ENCODE data around the gene SEZ6L2. TPM values are rescaled to one million over a fixed set of nuclear protein-coding genes. Genes with fewer than 3 reads are reported as not detected.

SEZ6L2 gene
- total and polyA plus RNA-seq, 2 of the 13 experiments (the other 11 are each of a cell fraction or from before 2014, with no cell fraction given), result 14.9 to 16.9 TPM

GRCh38 chr16:29899516-29900101 is at the start of gene SEZ6L2 (continued):
- TF ChIP-seq E2F1 (CRISPR knock-in tag; IDR thresholded peaks at IDR 0.05) (no peak; the same call in 1 of the 2 replicates), NCOA5 (CRISPR knock-in tag; IDR thresholded peaks at IDR 0.05) (no peak), ZNF580 (CRISPR knock-in tag; IDR thresholded peaks at IDR 0.05; ENCODE audit: borderline replicate concordance, low read depth) (peak; percentile 79), AGO1 (IDR thresholded peaks at IDR 0.05; ENCODE audit: low read depth, low read length, poor library complexity, severe bottlenecking) (no peak), GABPA (IDR thresholded peaks at IDR 0.05; ENCODE audit: low read depth, low read length) (peak; percentile 44), GABPA (CRISPR knock-in tag; IDR thresholded peaks at IDR 0.05; ENCODE audit: low read depth) (peak; percentile 80), SNAPC2 (CRISPR knock-in tag; IDR thresholded peaks at IDR 0.05) (peak; percentile 88; the same call in 1 of the 2 replicates), ZNF558 (CRISPR knock-in tag; IDR thresholded peaks at IDR 0.05; ENCODE audit: borderline replicate concordance) (no peak), RARA (CRISPR knock-in tag; IDR thresholded peaks at IDR 0.05) (peak; percentile 69), ZNF768 (CRISPR knock-in tag; IDR thresholded peaks at IDR 0.05) (no peak; the same call in 1 of the 2 replicates), ZNF12 (CRISPR knock-in tag; IDR thresholded peaks at IDR 0.05) (no peak; the same call in 1 of the 2 replicates), MBD4 (IDR thresholded peaks at IDR 0.05; ENCODE audit: borderline replicate concordance, low read length) (no peak), BHLHE40 (IDR thresholded peaks at IDR 0.05; ENCODE audit: low read length) (no peak), RFXANK (CRISPR knock-in tag; IDR thresholded peaks at IDR 0.05) (peak; percentile 95), SRY (CRISPR knock-in tag; IDR thresholded peaks at IDR 0.05) (no peak), CHD2 (IDR thresholded peaks at IDR 0.05; ENCODE audit: low read depth, low read length) (no peak), ZNF354B (CRISPR knock-in tag; IDR thresholded peaks at IDR 0.05) (no peak), ZNF564 (CRISPR knock-in tag; IDR thresholded peaks at IDR 0.05) (no peak), ZNF574 (CRISPR knock-in tag; IDR thresholded peaks at IDR 0.05) (peak; percentile 83), ZNF549 (CRISPR knock-in tag; IDR thresholded peaks at IDR 0.05) (peak; percentile 86; the same call in 1 of the 2 replicates), NCOR1 (IDR thresholded peaks at IDR 0.05; ENCODE audit: borderline replicate concordance, low read length) (no peak; the same call in 1 of the 2 replicates), ZNF383 (CRISPR knock-in tag; IDR thresholded peaks at IDR 0.05; ENCODE audit: borderline replicate concordance) (no peak)
- TF ChIP-seq, protein P1, sequence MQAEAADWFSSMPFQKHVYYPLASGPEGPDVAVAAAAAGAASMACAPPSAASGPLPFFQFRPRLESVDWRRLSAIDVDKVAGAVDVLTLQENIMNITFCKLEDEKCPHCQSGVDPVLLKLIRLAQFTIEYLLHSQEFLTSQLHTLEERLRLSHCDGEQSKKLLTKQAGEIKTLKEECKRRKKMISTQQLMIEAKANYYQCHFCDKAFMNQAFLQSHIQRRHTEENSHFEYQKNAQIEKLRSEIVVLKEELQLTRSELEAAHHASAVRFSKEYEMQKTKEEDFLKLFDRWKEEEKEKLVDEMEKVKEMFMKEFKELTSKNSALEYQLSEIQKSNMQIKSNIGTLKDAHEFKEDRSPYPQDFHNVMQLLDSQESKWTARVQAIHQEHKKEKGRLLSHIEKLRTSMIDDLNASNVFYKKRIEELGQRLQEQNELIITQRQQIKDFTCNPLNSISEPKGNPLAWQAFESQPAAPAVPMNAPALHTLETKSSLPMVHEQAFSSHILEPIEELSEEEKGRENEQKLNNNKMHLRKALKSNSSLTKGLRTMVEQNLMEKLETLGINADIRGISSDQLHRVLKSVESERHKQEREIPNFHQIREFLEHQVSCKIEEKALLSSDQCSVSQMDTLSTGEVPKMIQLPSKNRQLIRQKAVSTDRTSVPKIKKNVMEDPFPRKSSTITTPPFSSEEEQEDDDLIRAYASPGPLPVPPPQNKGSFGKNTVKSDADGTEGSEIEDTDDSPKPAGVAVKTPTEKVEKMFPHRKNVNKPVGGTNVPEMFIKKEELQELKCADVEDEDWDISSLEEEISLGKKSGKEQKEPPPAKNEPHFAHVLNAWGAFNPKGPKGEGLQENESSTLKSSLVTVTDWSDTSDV (CRISPR knock-in tag; IDR thresholded peaks at IDR 0.05), result peak; percentile 88; the same call in 1 of the 2 replicates
- TF ChIP-seq, protein P2, sequence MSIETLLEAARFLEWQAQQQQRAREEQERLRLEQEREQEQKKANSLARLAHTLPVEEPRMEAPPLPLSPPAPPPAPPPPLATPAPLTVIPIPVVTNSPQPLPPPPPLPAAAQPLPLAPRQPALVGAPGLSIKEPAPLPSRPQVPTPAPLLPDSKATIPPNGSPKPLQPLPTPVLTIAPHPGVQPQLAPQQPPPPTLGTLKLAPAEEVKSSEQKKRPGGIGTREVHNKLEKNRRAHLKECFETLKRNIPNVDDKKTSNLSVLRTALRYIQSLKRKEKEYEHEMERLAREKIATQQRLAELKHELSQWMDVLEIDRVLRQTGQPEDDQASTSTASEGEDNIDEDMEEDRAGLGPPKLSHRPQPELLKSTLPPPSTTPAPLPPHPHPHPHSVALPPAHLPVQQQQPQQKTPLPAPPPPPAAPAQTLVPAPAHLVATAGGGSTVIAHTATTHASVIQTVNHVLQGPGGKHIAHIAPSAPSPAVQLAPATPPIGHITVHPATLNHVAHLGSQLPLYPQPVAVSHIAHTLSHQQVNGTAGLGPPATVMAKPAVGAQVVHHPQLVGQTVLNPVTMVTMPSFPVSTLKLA (IDR thresholded peaks at IDR 0.05), result no peak; the same call in 1 of the 2 replicates

All from HepG2 (cell line).